H1 (cell line): ENCODE measurements around the gene CXCL5. TPM values are rescaled to one million over a fixed set of nuclear protein-coding genes. Genes with fewer than 3 reads are reported as not detected.

Source experiments
- CTCF ChIA-PET: fragments of 300-600 bp; sonication (Branson Sonifier 250); formaldehyde crosslinking; loops from one replicate; lab custom pipeline; 2021; ENCODE audit not compliant: partially characterized antibody; lab: Charles Lee
- POLR2A ChIA-PET: fragments of 300-600 bp; sonication (Branson Sonifier 250); formaldehyde crosslinking; loops from one replicate; lab custom pipeline; 2021; ENCODE audit warnings: inconsistent platforms; ENCODE audit not compliant: partially characterized antibody; lab: Charles Lee
- DNase-seq, 2 experiments: peaks; one replicate each; pipeline versions ENCODE4 v3.0.0 to v3.0.0-alpha.2; 2010 to 2022; ENCODE audit warnings: low spot score in 2 of 2, low read depth in 1 of 2, mixed read lengths in 1 of 2
- FAIRE-seq: peaks from 2 replicates; lab custom pipeline; 2011; peaks lifted over from hg19 to GRCh38; lab: Jason Lieb, UNC
- H2AFZ ChIP-seq: 2 replicates; pipeline ENCODE4 v1.8.1; 2012; ENCODE audit warnings: low read length, inconsistent platforms
- H2AK5ac ChIP-seq: 2 replicates; pipeline ENCODE4 v1.6.1; 2013; ENCODE audit warnings: low read depth, low read length
- H2BK120ac ChIP-seq: replicated peaks from 2 replicates; pipeline ENCODE3; 2013; ENCODE audit warnings: low read depth, low read length, inconsistent platforms
- H2BK12ac ChIP-seq: 2 replicates; pipeline ENCODE4 v1.6.1; 2013; ENCODE audit warnings: low read depth, low read length
- H2BK15ac ChIP-seq: 2 replicates; pipeline ENCODE4 v1.6.1; 2013; ENCODE audit warnings: low read length
- H2BK20ac ChIP-seq: 2 replicates; pipeline ENCODE4 v1.6.1; 2013; ENCODE audit warnings: low read length
- H2BK5ac ChIP-seq: 2 replicates; pipeline ENCODE4 v1.6.1; 2013; ENCODE audit warnings: low read depth, low read length
- H3K14ac ChIP-seq: 2 replicates; pipeline ENCODE4 v1.6.1; 2013; ENCODE audit warnings: inconsistent platforms; ENCODE audit not compliant: insufficient read length
- H3K18ac ChIP-seq: 2 replicates; pipeline ENCODE4 v1.6.1; 2013; ENCODE audit warnings: low read length; ENCODE audit errors: extremely low read depth
- H3K23ac ChIP-seq: 2 replicates; pipeline ENCODE4 v1.6.1; 2013; ENCODE audit warnings: inconsistent platforms; ENCODE audit not compliant: insufficient read length
- H3K23me2 ChIP-seq: 2 replicates; pipeline ENCODE4 v1.6.1; 2013; ENCODE audit warnings: low read depth, low read length
- H3K27ac ChIP-seq: 2 replicates; pipeline ENCODE4 v1.6.1; 2011; ENCODE audit warnings: low read depth, low read length, inconsistent platforms
- H3K27me3 ChIP-seq, 4 experiments: replicated peaks in 1 of 4; 1 replicate in 1 of 4; 2 replicates in 3 of 4; pipeline versions ENCODE4 v1.6.1 to v1.8.1; 2011 to 2013; ENCODE audit warnings: low read length in 3 of 4, mild to moderate bottlenecking in 3 of 4, inconsistent platforms in 2 of 4, mixed read lengths in 2 of 4, moderate library complexity in 1 of 4; ENCODE audit not compliant: control insufficient read depth in 3 of 4, insufficient read depth in 3 of 4; ENCODE audit errors: extremely low read depth in 1 of 4
- H3K36me3 ChIP-seq, 4 experiments: 2 replicates each; pipeline versions ENCODE4 v1.6.1 to v1.8.1; 2011 to 2013; ENCODE audit warnings: mild to moderate bottlenecking in 4 of 4, low read length in 3 of 4, moderate library complexity in 2 of 4, control low read depth in 1 of 4, inconsistent platforms in 1 of 4; ENCODE audit not compliant: insufficient read depth in 4 of 4, control insufficient read depth in 2 of 4
- H3K4ac ChIP-seq: replicated peaks from 2 replicates; pipeline ENCODE3; 2013; ENCODE audit warnings: low read length, low read depth, mixed read lengths, inconsistent platforms; ENCODE audit not compliant: insufficient read length
- H3K4me1 ChIP-seq, 4 experiments: replicated peaks in 1 of 4; 1 replicate in 1 of 4; 2 replicates in 3 of 4; pipeline versions ENCODE4 v1.6.1 to v1.8.1; 2011 to 2013; ENCODE audit warnings: low read length in 3 of 4, inconsistent platforms in 2 of 4, mixed read lengths in 1 of 4; ENCODE audit not compliant: insufficient read depth in 4 of 4, control insufficient read depth in 3 of 4
- H3K4me2 ChIP-seq, 2 experiments: 2 replicates each; pipeline versions ENCODE4 v1.6.1 to v1.8.1; 2011 to 2013; ENCODE audit warnings: low read depth in 2 of 2, low read length in 2 of 2, control low read depth in 1 of 2, inconsistent platforms in 1 of 2, mild to moderate bottlenecking in 1 of 2; ENCODE audit not compliant: insufficient read depth in 1 of 2
- H3K4me3 ChIP-seq, 4 experiments: fragments of 200-600, 300-600 bp in 1 of 4; sonication (generic), shearing (Covaris generic), sonication (Bioruptor Twin) in 1 of 4; 2 replicates each; pipeline versions ENCODE4 v1.5.1 to v1.8.1; 2011 to 2016; ENCODE audit warnings: low read length in 4 of 4, low read depth in 3 of 4, control low read depth in 2 of 4, inconsistent platforms in 2 of 4, mild to moderate bottlenecking in 2 of 4, mixed read lengths in 1 of 4, moderate library complexity in 1 of 4; ENCODE audit not compliant: insufficient read depth in 2 of 4; ENCODE audit errors: extremely low read depth in 1 of 4
- H3K56ac ChIP-seq: replicated peaks from 2 replicates; pipeline ENCODE3; 2013; ENCODE audit warnings: low read depth, mild to moderate bottlenecking, mixed read lengths, low read length, inconsistent platforms; ENCODE audit not compliant: insufficient read length
- H3K79me1 ChIP-seq: 2 replicates; pipeline ENCODE4 v1.6.1; 2013; ENCODE audit warnings: low read depth, low read length, control low read depth
- H3K79me2 ChIP-seq, 2 experiments: 2 replicates each; pipeline versions ENCODE4 v1.6.1 to v1.8.1; 2012 to 2013; ENCODE audit warnings: low read length in 2 of 2, mild to moderate bottlenecking in 2 of 2, inconsistent platforms in 1 of 2; ENCODE audit not compliant: insufficient read depth in 2 of 2, control insufficient read depth in 1 of 2
- H3K9ac ChIP-seq, 4 experiments: replicated peaks in 1 of 4; 1 replicate in 1 of 4; 2 replicates in 3 of 4; pipeline versions ENCODE4 v1.6.1 to v1.8.1; 2011 to 2013; ENCODE audit warnings: low read depth in 3 of 4, low read length in 3 of 4, control low read depth in 2 of 4, mild to moderate bottlenecking in 2 of 4, moderate library complexity in 2 of 4, inconsistent platforms in 1 of 4; ENCODE audit errors: extremely low read depth in 1 of 4
- H3K9me3 ChIP-seq, 2 experiments: 2 replicates each; pipeline versions ENCODE4 v1.6.1 to v1.8.1; 2012 to 2013; ENCODE audit warnings: mild to moderate bottlenecking in 2 of 2, moderate library complexity in 2 of 2, control low read depth in 1 of 2, inconsistent platforms in 1 of 2, low read depth in 1 of 2, low read length in 1 of 2, mixed read lengths in 1 of 2; ENCODE audit not compliant: insufficient read depth in 2 of 2
- H4K20me1 ChIP-seq, 2 experiments: replicated peaks in 1 of 2; 2 replicates each; pipeline versions ENCODE3 to v1.8.1; 2011 to 2013; ENCODE audit warnings: inconsistent platforms in 2 of 2, low read length in 2 of 2, mild to moderate bottlenecking in 1 of 2; ENCODE audit not compliant: insufficient read depth in 2 of 2, control insufficient read depth in 1 of 2
- H4K5ac ChIP-seq: 2 replicates; pipeline ENCODE4 v1.6.1; 2013; ENCODE audit warnings: low read length, low read depth, mixed read lengths, inconsistent platforms; ENCODE audit not compliant: insufficient read length
- H4K8ac ChIP-seq: 2 replicates; pipeline ENCODE4 v1.8.0; 2013; ENCODE audit warnings: mild to moderate bottlenecking, moderate library complexity, low read length, inconsistent platforms; ENCODE audit not compliant: insufficient read depth; ENCODE audit errors: extremely low read depth
- H4K91ac ChIP-seq: replicated peaks from 2 replicates; pipeline ENCODE3; 2013; ENCODE audit warnings: low read length, mixed read lengths, inconsistent platforms; ENCODE audit not compliant: insufficient read length
- BCL11A ChIP-seq, 2 experiments: IDR thresholded peaks; one replicate each; pipeline ENCODE4 v1.6.1; 2011; ENCODE audit warnings: low read depth in 2 of 2, low read length in 2 of 2, mild to moderate bottlenecking in 2 of 2
- EGR1 ChIP-seq: IDR thresholded peaks from 2 replicates; pipeline ENCODE4 v1.6.1; 2011; ENCODE audit warnings: low read depth, low read length, borderline replicate concordance
- FOSL1 ChIP-seq: IDR thresholded peaks from 2 replicates; pipeline ENCODE4 v1.6.1; 2011; ENCODE audit warnings: mild to moderate bottlenecking, low read depth, low read length, moderate library complexity; ENCODE audit not compliant: insufficient read depth
- GABPA ChIP-seq: IDR thresholded peaks from 2 replicates; pipeline ENCODE4 v1.6.1; 2011; ENCODE audit warnings: mild to moderate bottlenecking, low read length, moderate library complexity, borderline replicate concordance; ENCODE audit not compliant: insufficient read depth
- HDAC6 ChIP-seq: IDR thresholded peaks from one replicate; pipeline ENCODE4 v1.7.1; 2012; ENCODE audit warnings: low read depth, mild to moderate bottlenecking, inconsistent platforms, low read length, moderate library complexity
- KDM4A ChIP-seq: IDR thresholded peaks from one replicate; pipeline ENCODE4 v1.7.1; 2012; ENCODE audit warnings: low read depth, mild to moderate bottlenecking, moderate library complexity, low read length, inconsistent platforms; ENCODE audit not compliant: severe bottlenecking
- NANOG ChIP-seq: IDR thresholded peaks from 2 replicates; pipeline ENCODE4 v1.6.1; 2011; ENCODE audit warnings: low read length, low read depth, mild to moderate bottlenecking, inconsistent platforms; ENCODE audit not compliant: insufficient read depth, poor library complexity, severe bottlenecking
- PHF8 ChIP-seq: fragments of 200-600 bp; sonication (generic); conservative IDR thresholded peaks from 2 replicates; pipeline ENCODE4 v1.7.1; 2012; ENCODE audit warnings: low read depth, mild to moderate bottlenecking, inconsistent platforms, low read length, moderate library complexity
- RBBP5 ChIP-seq: IDR thresholded peaks from 2 replicates; pipeline ENCODE4 v1.7.1; 2012; ENCODE audit warnings: low read depth, mild to moderate bottlenecking, inconsistent platforms, low read length, moderate library complexity, borderline replicate concordance
- RXRA ChIP-seq: IDR thresholded peaks from 2 replicates; pipeline ENCODE4 v1.6.1; 2011; ENCODE audit warnings: low read depth, mild to moderate bottlenecking, low read length, moderate library complexity; ENCODE audit not compliant: insufficient read depth
- TAF1 ChIP-seq: IDR thresholded peaks from 2 replicates; pipeline ENCODE4 v1.6.1; 2011; ENCODE audit warnings: mild to moderate bottlenecking, low read depth, low read length
- TBP ChIP-seq: IDR thresholded peaks from 2 replicates; pipeline ENCODE4 v1.6.1; 2011; ENCODE audit warnings: low read depth, low read length, improper control_type of control experiment
- polyA plus RNA-seq, 7 experiments: library from polyadenylated mRNA; depleted of rRNA in 3 of 7; stranded (reverse) in 5 of 7; unstranded in 2 of 7; fragments of >200 nt in 5 of 7; fragments of 200-250 nt in 2 of 7; gene quantifications; 1 replicate in 5 of 7; 2 replicates in 1 of 7; 4 replicates in 1 of 7; pipeline versions ENCODE4 v1.2.1 to v1.2.3, GENCODE V29; 2011 to 2013; ENCODE audit warnings: missing spikeins in 2 of 7, mixed read lengths in 2 of 7
- total RNA-seq: library from RNA; stranded (reverse); fragmentation: NEBNext Ultra II Directional; extraction: Animal tissue kit (Norgen Biotek cat#: 25700); gene quantifications from 2 replicates; pipeline ENCODE4 v1.2.1, GENCODE V29; 2021
- TF ChIP-seq, protein P1 (sequence below): IDR thresholded peaks from 2 replicates; pipeline ENCODE4 v1.6.1; 2012; ENCODE audit warnings: inconsistent platforms
- TF ChIP-seq, protein P2 (sequence below): IDR thresholded peaks from 2 replicates; pipeline ENCODE4 v1.6.1; 2012; ENCODE audit warnings: low read length, inconsistent platforms

The CXCL5 gene
- total and polyA plus RNA-seq, 2 of the 8 experiments (the other 6 are each of a cell fraction or from before 2014, with no cell fraction given), result 10.9 to 15.6 TPM

DNA sequence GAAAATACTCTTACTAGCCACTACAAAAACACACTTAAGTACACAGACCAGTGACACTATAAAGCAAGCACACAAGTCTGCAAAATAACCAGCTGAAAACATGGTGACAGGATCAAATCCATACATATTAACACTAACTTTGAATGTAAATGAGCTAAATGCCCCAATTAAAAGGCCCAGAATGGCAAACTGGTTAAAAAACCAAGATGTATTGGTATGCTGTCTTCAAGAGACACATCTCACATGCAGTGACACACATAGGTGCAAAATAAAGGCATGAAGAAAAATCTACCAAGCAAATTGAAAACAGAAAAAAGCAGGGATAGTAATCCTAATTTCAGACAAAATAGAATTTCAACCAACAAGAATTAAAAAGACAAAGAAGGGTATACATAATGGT is 27.5 kb downstream of the CXCL5 start:
- Histone ChIP-seq H4K5ac (no peak overlapping the region), H3K27ac (no peak overlapping the region), H3K79me1 (no peaks in the 10 kb centered on the region), H2BK20ac (no peak overlapping the region), H4K20me1 (no peaks in the 10 kb centered on the region), H3K4me3 (no peak overlapping the region), H3K4me2 (no peak overlapping the region), H3K23me2 (no peaks in the 10 kb centered on the region), H3K27me3 (no peaks in the 10 kb centered on the region), H2AK5ac (no peak overlapping the region), H3K79me2 (no peaks in the 10 kb centered on the region), H2BK12ac (no peak overlapping the region), H3K36me3 (no peaks in the 10 kb centered on the region), H2BK15ac (no peak overlapping the region), H2AFZ (no peak overlapping the region), H3K23ac (no peak overlapping the region), H3K9me3 (peaks cover 0 to 8% of the 10 kb centered on the region in 2 experiments; a peak in 2 of 4 replicates), H3K56ac (no peak overlapping the region), H3K18ac (no peak overlapping the region), H4K8ac (no peak overlapping the region), H3K4me1 (no peaks in the 10 kb centered on the region), H3K14ac (no peak overlapping the region), H3K4ac (no peak overlapping the region), H2BK120ac (no peak overlapping the region), H3K9ac (no peak overlapping the region), H2BK5ac (no peak overlapping the region), H4K91ac (no peak overlapping the region)
- FAIRE-seq (no peak), DNase-seq (no peak)
- POLR2A ChIA-PET, result no interaction called here
- CTCF ChIA-PET, result no interaction called here
- no peak for TF ChIP-seq BCL11A (IDR thresholded peaks at IDR 0.05; ENCODE audit: low read depth in 2 of 2, low read length in 2 of 2)
- TF ChIP-seq KDM4A, result no peak
- TF ChIP-seq RXRA, result no peak
- no peak for TF ChIP-seq FOSL1
- TF ChIP-seq, protein P1, sequence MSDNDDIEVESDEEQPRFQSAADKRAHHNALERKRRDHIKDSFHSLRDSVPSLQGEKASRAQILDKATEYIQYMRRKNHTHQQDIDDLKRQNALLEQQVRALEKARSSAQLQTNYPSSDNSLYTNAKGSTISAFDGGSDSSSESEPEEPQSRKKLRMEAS, result no peak
- no peak for TF ChIP-seq TAF1
- no peak for TF ChIP-seq RBBP5
- no peak for TF ChIP-seq GABPA
- no peak for TF ChIP-seq NANOG
- TF ChIP-seq PHF8, result no peak
- no peak for TF ChIP-seq EGR1
- no peak for TF ChIP-seq TBP
- no peak for TF ChIP-seq HDAC6
- TF ChIP-seq, protein P2, sequence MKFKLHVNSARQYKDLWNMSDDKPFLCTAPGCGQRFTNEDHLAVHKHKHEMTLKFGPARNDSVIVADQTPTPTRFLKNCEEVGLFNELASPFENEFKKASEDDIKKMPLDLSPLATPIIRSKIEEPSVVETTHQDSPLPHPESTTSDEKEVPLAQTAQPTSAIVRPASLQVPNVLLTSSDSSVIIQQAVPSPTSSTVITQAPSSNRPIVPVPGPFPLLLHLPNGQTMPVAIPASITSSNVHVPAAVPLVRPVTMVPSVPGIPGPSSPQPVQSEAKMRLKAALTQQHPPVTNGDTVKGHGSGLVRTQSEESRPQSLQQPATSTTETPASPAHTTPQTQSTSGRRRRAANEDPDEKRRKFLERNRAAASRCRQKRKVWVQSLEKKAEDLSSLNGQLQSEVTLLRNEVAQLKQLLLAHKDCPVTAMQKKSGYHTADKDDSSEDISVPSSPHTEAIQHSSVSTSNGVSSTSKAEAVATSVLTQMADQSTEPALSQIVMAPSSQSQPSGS, result no peak
